Breast epithelium (tissue), 4 donors: ENCODE data around the gene MAD1L1. TPM values are rescaled to one million over a fixed set of nuclear protein-coding genes. Genes with fewer than 3 reads are reported as not detected.
"Not testable (repeated sequence)": the region's sequence is repeated elsewhere in the genome, so short reads cannot be mapped to it uniquely, and the experiment has no call there.

Experiments used
- DNase-seq, 2 donors: peaks; one replicate each; pipeline ENCODE4 v3.0.0-alpha.2; 2019; ENCODE audit warnings: low spot score in 2 of 2
- H3K27ac ChIP-seq, 2 donors: fragments of 200-600 bp; sonication (generic) in 1 of 2; one replicate each; pipeline ENCODE4 v1.5.1; 2016 to 2019; ENCODE audit warnings: mild to moderate bottlenecking in 1 of 2
- H3K27me3 ChIP-seq, 2 donors: fragments of 200-600 bp; sonication (generic) in 1 of 2; one replicate each; pipeline versions ENCODE4 v1.5.1 to v1.6.0; 2017 to 2019; ENCODE audit warnings: control low read depth in 1 of 2, mild to moderate bottlenecking in 1 of 2
- H3K36me3 ChIP-seq: fragments of 200-600 bp; one replicate; pipeline ENCODE4 v1.5.1; 2019
- H3K4me1 ChIP-seq, 2 donors: fragments of 200-600 bp; sonication (generic); one replicate each; pipeline ENCODE4 v1.5.1; 2016 to 2019; ENCODE audit warnings: control low read depth in 1 of 2
- H3K4me3 ChIP-seq, 3 donors: fragments of 200-600 bp; sonication (generic); 1 replicate in 2 of 3; 2 replicates in 1 of 3; pipeline ENCODE4 v1.5.1; 2016 to 2019; ENCODE audit warnings: mild to moderate bottlenecking in 3 of 3, moderate library complexity in 2 of 3
- H3K9me3 ChIP-seq, 2 donors: fragments of 200-600 bp; sonication (generic) in 1 of 2; one replicate each; pipeline ENCODE4 v1.5.1; 2016 to 2019; ENCODE audit warnings: control low read depth in 1 of 2
- CTCF ChIP-seq, 3 donors: fragments of 450-650 bp; IDR thresholded peaks; one replicate each; pipeline ENCODE4 v1.5.1; 2016 to 2017; ENCODE audit warnings: antibody characterized with exemption in 3 of 3, mild to moderate bottlenecking in 3 of 3, moderate library complexity in 3 of 3
- POLR2A ChIP-seq: fragments of 450-650 bp; IDR thresholded peaks from one replicate; pipeline ENCODE4 v1.6.1; 2016; ENCODE audit warnings: antibody characterized with exemption, mild to moderate bottlenecking, moderate library complexity
- POLR2AphosphoS5 ChIP-seq, 3 donors: sonication (generic); formaldehyde crosslinking; IDR thresholded peaks; one replicate each; pipeline ENCODE4 v1.6.1; 2017; ENCODE audit warnings: antibody characterized with exemption in 3 of 3
- intact Hi-C: fragments of 100-400 bp; cut with DNase I; formaldehyde crosslinking; loops from one replicate; pipeline ENCODE4 v1.15.1; 2023; ENCODE audit warnings: low total_unique reads
- total RNA-seq, 3 donors: library from RNA; depleted of rRNA; stranded (reverse); fragments of >200 nt; gene quantifications; one replicate each; pipeline ENCODE4 v1.1.0, GENCODE V29; 2016

MAD1L1 gene
- total RNA-seq, 3 donors from 2014 or later = 27.7 to 33.9 (median 28.8) TPM

DNA sequence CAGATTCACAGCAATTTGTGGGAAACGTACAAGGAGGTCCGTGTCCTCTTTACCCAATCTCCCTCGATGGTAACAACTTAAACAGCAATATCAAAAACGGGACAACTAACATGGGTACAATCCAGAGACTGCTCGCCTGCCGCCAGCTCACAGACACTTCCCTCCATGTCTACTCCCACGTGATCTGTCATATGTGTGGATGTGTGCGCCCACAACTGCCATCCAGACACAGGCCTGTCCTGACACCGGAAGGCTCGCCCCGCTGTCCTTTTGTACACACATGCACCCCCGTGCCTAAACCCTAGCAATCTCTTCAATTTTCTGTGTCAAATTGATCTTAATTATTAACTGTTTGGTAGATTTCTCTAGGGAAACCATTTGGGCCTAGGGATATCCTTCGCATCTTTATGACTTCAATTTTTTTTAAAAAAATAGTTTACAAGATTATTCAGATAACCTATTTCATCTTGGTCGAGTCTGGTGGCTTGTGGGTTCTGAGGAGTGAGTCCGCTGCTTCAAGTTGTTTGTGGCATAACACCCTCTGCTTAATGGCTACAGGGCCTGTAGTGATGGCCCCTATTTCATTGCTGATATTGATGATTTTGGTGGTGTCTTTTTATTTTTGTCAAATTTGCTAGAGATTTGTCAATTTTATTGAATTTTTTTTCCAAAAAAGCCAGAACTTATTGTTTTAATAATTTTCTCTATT is 260.6 kb downstream of the MAD1L1 start:
- H3K9me3 ChIP-seq = no peaks in the 10 kb centered on the region
- no peaks in the 10 kb centered on the region for H3K4me1 ChIP-seq
- DNase-seq = no peak
- no peaks in the 10 kb centered on the region for H3K36me3 ChIP-seq
- TF ChIP-seq CTCF (IDR thresholded peaks at IDR 0.05) (no peak), POLR2AphosphoS5 (IDR thresholded peaks at IDR 0.05) (no peak), POLR2A (no peak)
- no peak overlapping the region for H3K27ac ChIP-seq
- no peaks in the 10 kb centered on the region for H3K27me3 ChIP-seq
- intact Hi-C loops = no loop called here
- no peak overlapping the region for H3K4me3 ChIP-seq

DNA sequence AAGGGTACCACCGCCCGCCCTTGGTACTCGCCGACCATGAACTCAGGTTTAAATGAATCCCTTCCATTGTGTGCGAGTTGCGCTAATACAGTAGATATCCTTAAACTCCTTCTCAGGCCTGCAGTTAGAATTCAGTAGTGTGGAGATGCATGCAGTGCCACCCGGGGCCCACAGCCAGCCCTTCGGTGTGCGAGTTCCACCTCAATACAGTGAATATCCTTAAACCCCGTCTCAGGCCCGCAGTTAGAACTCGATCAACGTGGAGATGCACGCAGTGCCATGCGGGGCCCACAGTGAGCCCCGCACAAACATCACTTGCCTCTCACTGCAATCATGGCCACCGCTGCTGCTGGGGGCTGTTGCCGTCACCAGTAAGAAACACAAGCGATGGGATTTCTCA is 261.9 kb downstream of the MAD1L1 start:
- intact Hi-C loops = no loop called here
- no peak overlapping the region for H3K4me3 ChIP-seq
- no peaks in the 10 kb centered on the region for H3K27me3 ChIP-seq
- H3K4me1 ChIP-seq = no peaks in the 10 kb centered on the region
- H3K9me3 ChIP-seq = no peaks in the 10 kb centered on the region
- H3K36me3 ChIP-seq = no peaks in the 10 kb centered on the region
- no peak overlapping the region for H3K27ac ChIP-seq
- TF ChIP-seq POLR2AphosphoS5 (IDR thresholded peaks at IDR 0.05) = no peak
- no peak for TF ChIP-seq CTCF (IDR thresholded peaks at IDR 0.05)
- TF ChIP-seq POLR2A = no peak
- no peak for DNase-seq

DNA sequence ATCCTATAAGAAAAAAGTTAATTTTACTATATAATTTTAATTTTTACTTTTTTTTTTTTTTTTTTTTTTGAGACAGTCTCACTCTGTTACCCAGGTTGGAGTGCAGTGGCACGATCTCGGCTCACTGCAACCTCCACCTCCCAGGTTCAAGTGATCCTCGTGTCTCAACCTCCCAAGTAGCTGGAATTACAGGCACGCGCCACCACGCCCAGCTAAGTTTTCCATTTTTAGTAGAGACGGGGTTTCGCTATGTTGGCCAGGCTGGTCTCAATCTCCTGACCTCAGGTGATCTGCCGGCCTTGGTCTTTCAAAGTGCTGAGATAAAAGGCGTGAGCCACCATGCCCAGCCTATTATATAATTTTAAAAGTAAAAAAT is 262.5 kb downstream of the MAD1L1 start:
- H3K4me3 ChIP-seq, H3K27me3 ChIP-seq, H3K4me1 ChIP-seq, H3K9me3 ChIP-seq, H3K27ac ChIP-seq, DNase-seq, H3K36me3 ChIP-seq, intact Hi-C loops: not testable (repeated sequence)

- H3K9me3 ChIP-seq = no peaks in the 10 kb centered on the region
- TF ChIP-seq POLR2A = no peak
- H3K4me1 ChIP-seq = no peaks in the 10 kb centered on the region
- no peak overlapping the region for H3K27ac ChIP-seq
- H3K36me3 ChIP-seq = no peaks in the 10 kb centered on the region
- intact Hi-C loops = no loop called here
- no peak overlapping the region for H3K4me3 ChIP-seq
- H3K27me3 ChIP-seq = no peaks in the 10 kb centered on the region
- DNase-seq = no peak
These were observed 263.1 kb downstream of the MAD1L1 start for GRCh38 chr7:1969459-1970284.

DNA sequence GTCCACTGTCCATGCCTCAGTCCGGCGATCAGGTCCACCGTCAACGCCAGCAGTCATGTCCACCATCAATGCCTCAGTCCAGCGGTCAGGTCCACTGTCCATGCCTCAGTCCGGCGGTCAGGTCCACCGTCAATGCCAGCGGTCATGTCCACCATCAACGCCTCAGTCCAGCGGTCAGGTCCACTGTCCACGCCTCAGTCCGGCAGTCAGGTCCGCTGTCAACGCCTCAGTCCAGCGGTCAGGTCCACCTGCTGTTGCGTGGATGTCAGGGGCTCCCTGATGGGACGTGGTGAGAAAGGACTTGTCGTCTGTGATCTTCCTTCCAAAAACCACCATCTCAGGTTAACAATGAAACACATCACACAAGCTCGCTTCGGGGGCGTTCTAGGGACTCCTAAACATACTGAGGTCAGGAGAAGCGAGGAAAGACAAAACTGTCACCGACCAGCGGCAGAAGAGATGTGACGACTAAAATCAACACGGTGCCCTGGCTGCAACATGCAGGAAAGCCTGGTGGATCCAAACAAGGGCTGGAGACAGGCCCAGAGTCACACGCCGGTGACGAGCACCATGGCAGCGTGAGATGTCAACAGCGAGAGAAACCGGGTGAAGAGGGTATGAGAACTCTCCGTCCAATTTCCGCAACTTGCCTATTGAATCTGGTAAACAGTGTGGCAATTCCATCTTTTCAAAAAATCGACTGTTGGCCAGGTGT is 264.2 kb downstream of the MAD1L1 start:
- intact Hi-C loops = no loop called here
- Histone ChIP-seq H3K9me3 (no peaks in the 10 kb centered on the region), H3K4me3 (no peak overlapping the region), H3K36me3 (no peaks in the 10 kb centered on the region), H3K4me1 (no peaks in the 10 kb centered on the region), H3K27ac (no peak overlapping the region), H3K27me3 (no peaks in the 10 kb centered on the region)
- no peak for TF ChIP-seq POLR2A
- no peak for DNase-seq

GRCh38 chr7:1967512-1968396 is 265.0 kb downstream of the MAD1L1 start:
- no peak overlapping the region for H3K4me3 ChIP-seq
- H3K27me3 ChIP-seq = no peaks in the 10 kb centered on the region
- DNase-seq = no peak
- no peak overlapping the region for H3K27ac ChIP-seq
- H3K4me1 ChIP-seq = no peaks in the 10 kb centered on the region
- H3K9me3 ChIP-seq = no peaks in the 10 kb centered on the region
- no peaks in the 10 kb centered on the region for H3K36me3 ChIP-seq
- TF ChIP-seq POLR2A = no peak
- no peak for TF ChIP-seq POLR2AphosphoS5 (IDR thresholded peaks at IDR 0.05)
- no peak for TF ChIP-seq CTCF (IDR thresholded peaks at IDR 0.05)
- intact Hi-C loops = no loop called here
